GM23338 (cell line): ENCODE measurements around the gene FTL. TPM values are rescaled to one million over a fixed set of nuclear protein-coding genes. Genes with fewer than 3 reads are reported as not detected.

Source experiments
- ATAC-seq: fragments of 200-7000 bp; cut with Tn5 transposase; 3 replicates; pipeline ENCODE4 v1.9.1; 2020
- DNase-seq: peaks from one replicate; pipeline ENCODE4 v3.0.0-alpha.2; 2015; ENCODE audit warnings: low spot score
- H2AFZ ChIP-seq: fragments of 200-600 bp; sonication (generic); 2 replicates; pipeline ENCODE4 v1.8.0; 2016; ENCODE audit warnings: antibody characterized with exemption, mild to moderate bottlenecking, moderate library complexity
- H3F3A ChIP-seq: fragments of 200-600 bp; sonication (generic); replicated peaks from 2 replicates; pipeline ENCODE4 v1.8.0; 2017; ENCODE audit warnings: antibody characterized with exemption, mixed run types, low read depth
- H3K27ac ChIP-seq: fragments of 200-600 bp; sonication (generic); 2 replicates; pipeline ENCODE4 v1.6.1; 2016; ENCODE audit warnings: low read depth
- H3K27me3 ChIP-seq: fragments of 200-600 bp; sonication (generic); 2 replicates; pipeline ENCODE4 v1.8.0; 2016; ENCODE audit warnings: mild to moderate bottlenecking, mixed run types, moderate library complexity; ENCODE audit not compliant: insufficient read depth
- H3K36me3 ChIP-seq: fragments of 200-600 bp; sonication (generic); 2 replicates; pipeline ENCODE4 v1.8.0; 2016; ENCODE audit warnings: mild to moderate bottlenecking; ENCODE audit not compliant: insufficient read depth
- H3K4me1 ChIP-seq: fragments of 200-600 bp; sonication (generic); 2 replicates; pipeline ENCODE4 v1.8.0; 2016; ENCODE audit warnings: mild to moderate bottlenecking, moderate library complexity; ENCODE audit not compliant: insufficient read depth
- H3K4me2 ChIP-seq: fragments of 200-600 bp; sonication (generic); 2 replicates; pipeline ENCODE4 v1.7.1; 2017; ENCODE audit warnings: mixed run types
- H3K4me3 ChIP-seq: fragments of 200-600 bp; sonication (generic); 2 replicates; pipeline ENCODE4 v1.6.1; 2016; ENCODE audit warnings: mixed run types
- H3K79me2 ChIP-seq: fragments of 200-600 bp; sonication (generic); replicated peaks from 2 replicates; pipeline ENCODE4 v1.8.0; 2017; ENCODE audit warnings: mild to moderate bottlenecking; ENCODE audit not compliant: insufficient read depth
- H3K9me2 ChIP-seq: fragments of 200-600 bp; sonication (generic); 2 replicates; pipeline ENCODE4 v1.8.0; 2017; ENCODE audit not compliant: insufficient read depth
- H4K20me1 ChIP-seq: fragments of 200-600 bp; sonication (generic); replicated peaks from 2 replicates; pipeline ENCODE4 v1.8.0; 2017; ENCODE audit warnings: mild to moderate bottlenecking; ENCODE audit not compliant: insufficient read depth
- H3K27ac Mint-ChIP-seq: 2 replicates; pipeline ENCODE4 v1.8.0; 2020; ENCODE audit warnings: inconsistent platforms, mild to moderate bottlenecking, moderate library complexity, mixed read lengths
- H3K27me3 Mint-ChIP-seq: 3 replicates; pipeline ENCODE4 v1.8.0; 2022; ENCODE audit warnings: low read depth, mild to moderate bottlenecking, moderate library complexity, mixed read lengths, inconsistent platforms; ENCODE audit not compliant: insufficient read depth, poor library complexity
- H3K36me3 Mint-ChIP-seq: 3 replicates; pipeline ENCODE4 v1.8.0; 2021; ENCODE audit warnings: low read depth, mild to moderate bottlenecking, inconsistent platforms, moderate library complexity, mixed read lengths
- H3K4me1 Mint-ChIP-seq: 3 replicates; pipeline ENCODE4 v1.8.0; 2020; ENCODE audit warnings: mild to moderate bottlenecking, inconsistent platforms, mixed read lengths
- H3K4me3 Mint-ChIP-seq: 3 replicates; pipeline ENCODE4 v1.8.0; 2021; ENCODE audit warnings: moderate library complexity, mild to moderate bottlenecking, inconsistent platforms, mixed read lengths
- H3K9me3 Mint-ChIP-seq: 3 replicates; pipeline ENCODE4 v1.8.0; 2020; ENCODE audit warnings: moderate library complexity, mild to moderate bottlenecking, inconsistent platforms, mixed read lengths
- CREB1 ChIP-seq: fragments of 250-450 bp; sonication (Bioruptor Pico); IDR thresholded peaks from 2 replicates; pipeline ENCODE4 v1.5.0; 2020; ENCODE audit warnings: low read depth, mild to moderate bottlenecking, moderate library complexity
- CTCF ChIP-seq, 2 experiments: fragments of 200-600 bp in 1 of 2; sonication (generic) in 1 of 2; conservative IDR thresholded peaks; 2 replicates each; pipeline versions ENCODE4 v1.5.1 to v1.6.1; 2016 to 2017; ENCODE audit warnings: antibody characterized with exemption in 2 of 2, low read depth in 2 of 2, mild to moderate bottlenecking in 2 of 2, moderate library complexity in 1 of 2
- EZH2 ChIP-seq: fragments of 200-600 bp; sonication (generic); IDR thresholded peaks from one replicate; pipeline ENCODE4 v1.8.0; 2017; ENCODE audit warnings: antibody characterized with exemption, mild to moderate bottlenecking, low read depth; ENCODE audit not compliant: unreplicated experiment
- EZH2phosphoT487 ChIP-seq: fragments of 200-600 bp; sonication (generic); IDR thresholded peaks from one replicate; pipeline ENCODE4 v1.8.1; 2018; ENCODE audit warnings: antibody characterized with exemption; ENCODE audit not compliant: unreplicated experiment
- JUNB ChIP-seq: IDR thresholded peaks from one replicate; pipeline ENCODE4 v1.6.1; 2016; ENCODE audit warnings: antibody characterized with exemption; ENCODE audit not compliant: unreplicated experiment
- NANOG ChIP-seq: IDR thresholded peaks from 2 replicates; pipeline ENCODE4 v1.6.1; 2016; ENCODE audit warnings: antibody characterized with exemption, borderline replicate concordance
- POLR2AphosphoS5 ChIP-seq: IDR thresholded peaks from 2 replicates; pipeline ENCODE4 v1.6.1; 2016; ENCODE audit warnings: antibody characterized with exemption, low read depth
- REST ChIP-seq: IDR thresholded peaks from one replicate; pipeline ENCODE4 v1.6.1; 2018; ENCODE audit warnings: antibody characterized with exemption; ENCODE audit not compliant: unreplicated experiment
- STAT1 ChIP-seq: IDR thresholded peaks from one replicate; pipeline ENCODE4 v1.6.1; 2016; ENCODE audit warnings: antibody characterized with exemption; ENCODE audit not compliant: unreplicated experiment
- ZNF114 ChIP-seq: fragments of 250-450 bp; sonication (Bioruptor Pico); IDR thresholded peaks from 2 replicates; pipeline ENCODE4 v1.5.0; 2020; ENCODE audit warnings: mild to moderate bottlenecking, moderate library complexity
- ZNF331 ChIP-seq: fragments of 250-450 bp; sonication (Bioruptor Pico); IDR thresholded peaks from 2 replicates; pipeline ENCODE4 v1.5.0; 2020; ENCODE audit warnings: low read depth, mild to moderate bottlenecking, moderate library complexity
- ZNF462 ChIP-seq: fragments of 250-450 bp; sonication (Bioruptor Pico); IDR thresholded peaks from 2 replicates; pipeline ENCODE4 v1.5.0; 2020; ENCODE audit warnings: mild to moderate bottlenecking, moderate library complexity
- polyA plus RNA-seq: library from polyadenylated mRNA; unstranded; fragments of >200 nt; fragmentation: Nextera tagmentation; extraction: Ambion mirVana; gene quantifications from 2 replicates; pipeline ENCODE4 v1.2.1, GENCODE V29; 2016
- total RNA-seq: library from RNA; depleted of rRNA; stranded (reverse); fragments of >200 nt; shearing (Covaris generic); gene quantifications from 2 replicates; pipeline ENCODE4 v1.2.3, GENCODE V29; 2014
- TF ChIP-seq, protein P1 (sequence below): IDR thresholded peaks from 2 replicates; pipeline ENCODE4 v1.6.1; 2016; ENCODE audit warnings: antibody characterized with exemption

FTL gene
- total and polyA plus RNA-seq, 2 experiments from 2014 or later, result 2,064 to 5,436 TPM

- peak; percentile 29 for DNase-seq
- no peaks in the 10 kb centered on the region for H3K9me2 ChIP-seq
- H4K20me1 ChIP-seq, result peaks cover 7% of the 10 kb centered on the region
- peaks cover 13% of the 10 kb centered on the region for H3K36me3 ChIP-seq
- Mint-ChIP-seq H3K4me1 (peaks cover 38% of the 10 kb centered on the region), H3K36me3 (peaks cover 52% of the 10 kb centered on the region), H3K27me3 (peaks cover 53% of the 10 kb centered on the region), H3K27ac (peak overlapping the region; percentile 97), H3K9me3 (peaks cover 16% of the 10 kb centered on the region), H3K4me3 (peak overlapping the region; percentile 95; the same call in 2 of the 3 replicates)
- H3F3A ChIP-seq, result peaks cover 62% of the 10 kb centered on the region
- no peak overlapping the region for H3K4me3 ChIP-seq
- H3K79me2 ChIP-seq, result peaks cover 24% of the 10 kb centered on the region
- no peak for ATAC-seq
- H3K4me2 ChIP-seq, result peak overlapping the region; percentile 32; the same call in 1 of the 2 replicates
- no peaks in the 10 kb centered on the region for H3K27me3 ChIP-seq
- H3K4me1 ChIP-seq, result peaks cover 18% of the 10 kb centered on the region
- no peak for TF ChIP-seq POLR2AphosphoS5
- TF ChIP-seq, protein P1, sequence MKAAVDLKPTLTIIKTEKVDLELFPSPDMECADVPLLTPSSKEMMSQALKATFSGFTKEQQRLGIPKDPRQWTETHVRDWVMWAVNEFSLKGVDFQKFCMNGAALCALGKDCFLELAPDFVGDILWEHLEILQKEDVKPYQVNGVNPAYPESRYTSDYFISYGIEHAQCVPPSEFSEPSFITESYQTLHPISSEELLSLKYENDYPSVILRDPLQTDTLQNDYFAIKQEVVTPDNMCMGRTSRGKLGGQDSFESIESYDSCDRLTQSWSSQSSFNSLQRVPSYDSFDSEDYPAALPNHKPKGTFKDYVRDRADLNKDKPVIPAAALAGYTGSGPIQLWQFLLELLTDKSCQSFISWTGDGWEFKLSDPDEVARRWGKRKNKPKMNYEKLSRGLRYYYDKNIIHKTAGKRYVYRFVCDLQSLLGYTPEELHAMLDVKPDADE, result no peak
- no peak for TF ChIP-seq CREB1 (CRISPR knock-in tag)
- no peak for TF ChIP-seq EZH2
- no peak for TF ChIP-seq NANOG
- TF ChIP-seq CTCF (conservative IDR thresholded peaks at IDR 0.05; ENCODE audit: low read depth in 2 of 2), result no peak
- TF ChIP-seq ZNF114 (CRISPR knock-in tag), result no peak
- no peak for TF ChIP-seq ZNF331 (CRISPR knock-in tag)
- no peak for TF ChIP-seq REST
- no peak for TF ChIP-seq STAT1
- TF ChIP-seq EZH2phosphoT487, result no peak
- TF ChIP-seq ZNF462 (CRISPR knock-in tag), result no peak
- no peak for TF ChIP-seq JUNB
- no peak overlapping the region for H2AFZ ChIP-seq
- H3K27ac ChIP-seq, result peak overlapping the region; percentile 79; the same call in 1 of the 2 replicates
Measured at GRCh38 chr19:48962849-48963165, 2.3 kb upstream of the FTL start.
